ENCODE data around the gene MANF.

DNA sequence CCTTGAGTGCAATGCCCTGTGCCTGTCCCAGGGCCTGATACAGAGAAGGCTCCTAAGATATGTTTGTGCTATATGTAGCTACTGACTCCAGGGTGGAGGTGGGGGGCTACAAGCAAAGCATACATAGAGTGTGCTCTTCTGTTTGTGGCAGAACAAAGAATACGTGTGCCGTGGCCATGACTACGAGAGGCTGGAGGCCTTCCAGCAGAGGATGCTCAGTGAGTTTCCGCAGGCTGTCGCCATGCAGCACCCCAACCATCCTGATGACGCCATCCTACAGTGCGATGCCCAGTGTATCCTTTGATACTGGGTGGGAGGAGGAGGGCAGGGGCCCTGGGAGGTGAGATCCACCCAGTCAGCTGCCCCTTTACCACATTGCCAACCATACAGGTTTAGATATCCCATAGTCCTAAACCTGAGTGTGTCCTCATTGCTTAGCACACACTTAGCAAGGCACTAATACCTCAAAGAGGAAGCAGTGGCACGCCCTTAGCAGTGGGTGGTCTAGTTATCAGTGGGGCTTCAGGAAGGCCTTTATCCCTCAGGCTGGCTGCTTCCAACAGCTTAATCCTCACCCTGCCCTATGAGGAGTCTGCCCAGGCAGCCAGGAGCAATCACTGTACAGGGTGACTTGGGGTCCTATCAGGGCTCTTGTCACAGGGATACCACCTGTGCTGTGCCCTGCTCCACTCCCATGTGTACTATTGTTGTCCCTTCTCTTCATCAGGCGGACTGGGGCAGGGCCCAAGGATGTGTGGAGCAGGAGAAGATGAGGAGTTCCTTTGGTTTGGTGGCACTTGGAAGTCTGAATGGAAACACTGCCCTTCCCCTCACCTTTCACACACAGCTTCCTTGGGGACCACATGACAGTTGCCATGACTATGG, 30.1 kb upstream of the MANF start:
- TF ChIP-seq CTCF (IDR thresholded peaks at IDR 0.05) (no peak), POLR2A (IDR thresholded peaks at IDR 0.05) (no peak)

All from body of pancreas (tissue), 4 donors.